HepG2 (cell line): ENCODE results near the gene STUM. TPM values are rescaled to one million over a fixed set of nuclear protein-coding genes. Genes with fewer than 3 reads are reported as not detected.

Source experiments
- ATAC-seq: fragments of 200-7000 bp; cut with Tn5 transposase; 3 replicates; pipeline ENCODE4 v1.9.1; 2020; ENCODE audit warnings: mild to moderate bottlenecking, moderate library complexity
- BruUV-seq: library from RNA; stranded (reverse); fragments of 400-500 nt; replicated peaks from 2 replicates; lab custom pipeline; 2021; lab: Mats Ljungman, UMichigan
- CTCF ChIA-PET: fragments of 300-600 bp; formaldehyde crosslinking; extraction: SDS; loops from one replicate; lab custom pipeline; 2021; ENCODE audit warnings: low total read pairs, inconsistent platforms, low intra/inter-chr PET ratio; lab: Yijun Ruan, JAX
- POLR2A ChIA-PET: fragments of 350-600 bp; sonication (Branson Sonifier 250); formaldehyde crosslinking; loops from one replicate; lab custom pipeline; 2020; ENCODE audit warnings: antibody characterized with exemption, inconsistent platforms; lab: Yijun Ruan, JAX
- DNase-seq: peaks from one replicate; pipeline ENCODE4 v3.0.0-alpha.2; 2015; ENCODE audit warnings: low spot score
- FAIRE-seq: peaks from 3 replicates; lab custom pipeline; 2011; peaks lifted over from hg19 to GRCh38; lab: Jason Lieb, UNC
- H2AFZ ChIP-seq: one replicate; pipeline ENCODE4 v1.6.1; 2011; ENCODE audit warnings: low read length, inconsistent platforms
- H3K27ac ChIP-seq: fragments of 300-600 bp; 3 replicates; pipeline ENCODE4 v1.8.0; 2011; ENCODE audit warnings: mixed run types, mild to moderate bottlenecking, mixed read lengths, low read length, inconsistent platforms; ENCODE audit not compliant: insufficient read depth; ENCODE audit errors: extremely low read length
- H3K27me3 ChIP-seq, 2 experiments: fragments of 200-600 bp in 1 of 2; 2 replicates in 1 of 2; 3 replicates in 1 of 2; pipeline versions ENCODE4 v1.6.0 to v1.8.0; 2011; ENCODE audit warnings: low read length in 2 of 2, mild to moderate bottlenecking in 2 of 2, moderate library complexity in 2 of 2, inconsistent platforms in 1 of 2; ENCODE audit not compliant: insufficient read depth in 2 of 2, control insufficient read depth in 1 of 2
- H3K36me3 ChIP-seq, 2 experiments: fragments of 200-600 bp in 1 of 2; replicated peaks in 1 of 2; 2 replicates in 1 of 2; 3 replicates in 1 of 2; pipeline versions ENCODE4 v1.5.1 to v1.8.0; 2011; ENCODE audit warnings: low read length in 2 of 2, inconsistent platforms in 1 of 2; ENCODE audit not compliant: insufficient read depth in 2 of 2, control insufficient read depth in 1 of 2
- H3K4me1 ChIP-seq: 2 replicates; pipeline ENCODE4 v1.5.1; 2012; ENCODE audit warnings: low read length, inconsistent platforms; ENCODE audit not compliant: insufficient read depth
- H3K4me2 ChIP-seq: 2 replicates; pipeline ENCODE4 v1.6.0; 2011; ENCODE audit warnings: low read depth, low read length, inconsistent platforms
- H3K4me3 ChIP-seq, 3 experiments: fragments of 200-600 bp in 1 of 3; sonication (generic), shearing (Covaris generic) in 1 of 3; replicated peaks in 1 of 3; 2 replicates each; pipeline ENCODE4 v1.5.1; 2011 to 2016; ENCODE audit warnings: low read length in 3 of 3, inconsistent platforms in 2 of 3, low read depth in 2 of 3, mild to moderate bottlenecking in 2 of 3, control low read depth in 1 of 3, mixed read lengths in 1 of 3; ENCODE audit not compliant: insufficient read depth in 1 of 3
- H3K79me2 ChIP-seq: one replicate; pipeline ENCODE4 v1.6.1; 2011; ENCODE audit warnings: low read length, inconsistent platforms; ENCODE audit not compliant: insufficient read depth
- H3K9ac ChIP-seq: 2 replicates; pipeline ENCODE4 v1.6.0; 2011; ENCODE audit warnings: mild to moderate bottlenecking, low read depth, low read length, inconsistent platforms; ENCODE audit not compliant: insufficient read depth
- H3K9me3 ChIP-seq: 2 replicates; pipeline ENCODE4 v1.5.1; 2012; ENCODE audit warnings: mild to moderate bottlenecking, low read length
- H4K20me1 ChIP-seq: 2 replicates; pipeline ENCODE4 v1.6.0; 2011; ENCODE audit warnings: inconsistent platforms, mild to moderate bottlenecking, low read length, moderate library complexity; ENCODE audit not compliant: insufficient read depth
- EHMT2 ChIP-seq: fragments of 200-600 bp; sonication (generic); IDR thresholded peaks from 2 replicates; pipeline ENCODE4 v1.7.0; 2017; ENCODE audit warnings: antibody characterized with exemption, low read depth, low read length, borderline replicate concordance
- HMGA1 ChIP-seq: sonication (generic); formaldehyde crosslinking; conservative IDR thresholded peaks from 2 replicates; pipeline ENCODE4 v1.4.0; 2020; ENCODE audit warnings: missing genetic modification reagents
- MIER3 ChIP-seq: IDR thresholded peaks from 2 replicates; pipeline ENCODE4 v1.6.1; 2016; ENCODE audit warnings: missing compliant biosample characterization, borderline replicate concordance
- MXD1 ChIP-seq: sonication (generic); formaldehyde crosslinking; IDR thresholded peaks from 2 replicates; pipeline ENCODE4 v1.4.0; 2020; ENCODE audit warnings: mild to moderate bottlenecking, missing genetic modification reagents
- NR2F2 ChIP-seq: IDR thresholded peaks from 2 replicates; pipeline ENCODE4 v1.6.1; 2012; ENCODE audit warnings: low read depth, inconsistent platforms, borderline replicate concordance
- NR3C1 ChIP-seq: sonication (generic); formaldehyde crosslinking; IDR thresholded peaks from 2 replicates; pipeline ENCODE4 v1.4.0; 2020; ENCODE audit warnings: missing genetic modification reagents
- PHB2 ChIP-seq: fragments of 450-650 bp; IDR thresholded peaks from 2 replicates; pipeline ENCODE4 v1.6.1; 2018; ENCODE audit not compliant: partially characterized antibody
- ZNF354B ChIP-seq: sonication (generic); formaldehyde crosslinking; IDR thresholded peaks from 2 replicates; pipeline ENCODE4 v1.8.0; 2022; ENCODE audit warnings: mild to moderate bottlenecking, missing genetic modification reagents
- ZNF547 ChIP-seq: sonication (generic); formaldehyde crosslinking; IDR thresholded peaks from 2 replicates; pipeline ENCODE4 v1.5.1; 2020; ENCODE audit warnings: mild to moderate bottlenecking, missing genetic modification reagents
- ZNF552 ChIP-seq: sonication (generic); formaldehyde crosslinking; IDR thresholded peaks from 2 replicates; pipeline ENCODE4 v1.9.0; 2022; ENCODE audit warnings: missing genetic modification reagents, mild to moderate bottlenecking, borderline replicate concordance
- ZNF616 ChIP-seq: sonication (generic); formaldehyde crosslinking; IDR thresholded peaks from 2 replicates; pipeline ENCODE4 v1.5.0; 2020; ENCODE audit warnings: low read depth, mild to moderate bottlenecking, missing genetic modification reagents
- ZNF720 ChIP-seq: sonication (generic); formaldehyde crosslinking; IDR thresholded peaks from 2 replicates; pipeline ENCODE4 v1.4.0; 2020; ENCODE audit warnings: missing genetic modification reagents
- ZNF737 ChIP-seq: sonication (generic); formaldehyde crosslinking; IDR thresholded peaks from 2 replicates; pipeline ENCODE4 v1.5.0; 2020; ENCODE audit warnings: missing genetic modification reagents, mild to moderate bottlenecking, borderline replicate concordance
- ZNF776 ChIP-seq: sonication (generic); formaldehyde crosslinking; IDR thresholded peaks from 2 replicates; pipeline ENCODE4 v1.4.0; 2020; ENCODE audit warnings: mild to moderate bottlenecking, missing genetic modification reagents
- WGBS: methylation state at CpG from one replicate; pipeline ENCODE4 v1.1.6; 2017; ENCODE audit warnings: low lambda C conversion rate; 5-methylcytosine and 5-hydroxymethylcytosine counted together
- in situ Hi-C: cut with HindIII; loops from 2 replicates; pipeline ENCODE4 v1.10.0; 2017; ENCODE audit warnings: low pct_unique_long_range_greater_than_20kb; ENCODE audit not compliant: extremely low pct_ligation_motif_present
- intact Hi-C: fragments of 100-400 bp; cut with micrococcal nuclease; formaldehyde crosslinking; loops from one replicate; pipeline ENCODE4 v1.10.0; 2022; ENCODE audit not compliant: unreplicated experiment
- polyA plus RNA-seq, 8 experiments: library from polyadenylated mRNA; depleted of rRNA in 3 of 8; stranded (reverse) in 7 of 8; unstranded in 1 of 8; fragments of >200 nt; fragmentation: Illumina TruSeq in 4 of 8; extraction: Trizol in 4 of 8; gene quantifications; 2 replicates each; pipeline versions ENCODE4 v1.2.1 to v1.2.3, GENCODE V29; 2011 to 2016; ENCODE audit warnings: low read depth in 4 of 8, missing spikeins in 1 of 8, mixed read lengths in 1 of 8; ENCODE audit not compliant: insufficient read depth in 1 of 8
- total RNA-seq, 5 experiments: library from RNA; depleted of rRNA; stranded (reverse); fragments of >200 nt; fragmentation: Illumina TruSeq; extraction: Trizol; gene quantifications; 2 replicates each; pipeline ENCODE4 v1.2.3, GENCODE V29; 2016; ENCODE audit warnings: low read depth in 1 of 5
- TF ChIP-seq, protein P1 (sequence below): sonication (generic); formaldehyde crosslinking; IDR thresholded peaks from 2 replicates; pipeline ENCODE4 v1.5.0; 2020; ENCODE audit warnings: missing genetic modification reagents

The STUM gene
- total and polyA plus RNA-seq, 2 of the 13 experiments (the other 11 are each of a cell fraction or from before 2014, with no cell fraction given) = not detected

GRCh38 chr1:226565476-226565875, 16.9 kb downstream of the STUM start:
- WGBS = 96% methylated on average over 3 of the region's 8 CpGs
- intact Hi-C loops = no loop called here

DNA sequence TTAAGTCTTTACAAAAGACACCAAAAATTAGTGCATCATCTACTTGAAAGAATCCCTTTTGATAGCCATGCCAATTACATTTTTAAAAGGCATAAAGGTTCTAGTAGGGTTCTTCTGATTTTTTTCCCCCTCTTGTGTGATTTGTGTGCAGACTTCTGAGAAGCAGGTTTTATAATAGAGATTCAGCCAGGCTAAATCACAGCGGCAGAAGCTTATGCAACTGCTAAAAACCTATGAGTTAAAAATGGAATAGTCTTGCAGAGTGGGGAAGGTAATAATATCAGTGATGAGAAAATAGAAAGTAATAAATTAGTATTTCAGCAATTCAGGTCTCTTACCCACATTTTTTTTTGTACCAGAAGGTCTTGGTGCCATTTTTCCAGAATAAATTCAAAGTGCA, 17.7 kb downstream of the STUM start:
- DNase-seq (no peak), FAIRE-seq (no peak), ATAC-seq (no peak)
- POLR2A ChIA-PET = no interaction called here
- H3K9me3 ChIP-seq = no peaks in the 10 kb centered on the region
- H3K27ac ChIP-seq = no peak overlapping the region
- H3K9ac ChIP-seq = no peak overlapping the region
- WGBS = 97% methylated on average over 1 of the region's 1 CpG
- intact Hi-C loops = no loop called here
- no peaks in the 10 kb centered on the region for H4K20me1 ChIP-seq
- H3K4me1 ChIP-seq = no peaks in the 10 kb centered on the region
- no TSS peak for BruUV-seq
- H2AFZ ChIP-seq = no peak overlapping the region
- no peak for TF ChIP-seq ZNF720 (CRISPR knock-in tag)
- no peak for TF ChIP-seq MIER3
- no peak for TF ChIP-seq PHB2
- no peak for TF ChIP-seq NR2F2
- TF ChIP-seq ZNF547 (CRISPR knock-in tag) = no peak
- TF ChIP-seq HMGA1 (CRISPR knock-in tag) = no peak
- TF ChIP-seq NR3C1 (CRISPR knock-in tag) = no peak
- TF ChIP-seq ZNF354B (CRISPR knock-in tag) = no peak
- TF ChIP-seq ZNF552 (CRISPR knock-in tag) = no peak
- TF ChIP-seq ZNF776 (CRISPR knock-in tag) = no peak
- no peak for TF ChIP-seq ZNF737 (CRISPR knock-in tag)
- no peak for TF ChIP-seq MXD1 (CRISPR knock-in tag)
- no peak for TF ChIP-seq ZNF616
- CTCF ChIA-PET = no interaction called here
- no peaks in the 10 kb centered on the region for H3K79me2 ChIP-seq
- no peaks in the 10 kb centered on the region for H3K36me3 ChIP-seq
- in situ Hi-C loops = no loop called here
- H3K4me3 ChIP-seq = no peak overlapping the region
- no peak overlapping the region for H3K4me2 ChIP-seq
- H3K27me3 ChIP-seq = peaks cover 0 to 1% of the 10 kb centered on the region in 2 experiments; a peak in 2 of 5 replicates

More at GRCh38 chr1:226565476-226565875, 16.9 kb downstream of the STUM start:
- no peak overlapping the region for H3K4me3 ChIP-seq
- no peaks in the 10 kb centered on the region for H4K20me1 ChIP-seq
- no peak for DNase-seq
- no peak for FAIRE-seq
- H3K4me2 ChIP-seq = no peak overlapping the region
- H3K36me3 ChIP-seq = no peaks in the 10 kb centered on the region
- no peaks in the 10 kb centered on the region for H3K4me1 ChIP-seq
- in situ Hi-C loops = no loop called here
- no TSS peak for BruUV-seq
- POLR2A ChIA-PET = no interaction called here
- H2AFZ ChIP-seq = no peak overlapping the region
- no peak overlapping the region for H3K27ac ChIP-seq
- H3K79me2 ChIP-seq = no peaks in the 10 kb centered on the region
- no peak for ATAC-seq
- H3K27me3 ChIP-seq = peaks cover under 1 to 1% of the 10 kb centered on the region in 2 experiments; a peak in 2 of 5 replicates
- no peaks in the 10 kb centered on the region for H3K9me3 ChIP-seq
- H3K9ac ChIP-seq = no peak overlapping the region
- CTCF ChIA-PET = no interaction called here
- no peak for TF ChIP-seq EHMT2
- TF ChIP-seq, protein P1, sequence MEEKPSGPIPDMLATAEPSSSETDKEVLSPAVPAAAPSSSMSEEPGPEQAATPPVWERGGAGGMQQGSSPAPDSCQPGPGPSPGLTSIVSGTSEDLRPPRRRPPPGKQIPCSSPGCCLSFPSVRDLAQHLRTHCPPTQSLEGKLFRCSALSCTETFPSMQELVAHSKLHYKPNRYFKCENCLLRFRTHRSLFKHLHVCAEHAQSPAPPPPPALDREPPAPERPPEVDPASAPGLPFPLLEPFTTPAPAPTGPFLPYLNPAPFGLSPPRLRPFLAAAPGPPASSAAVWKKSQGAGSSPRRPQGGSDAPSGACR (CRISPR knock-in tag) = no peak
